Endothelial cell of hepatic sinusoid (primary cell): ENCODE data around the gene C3orf80.
"Not testable (repeated sequence)": the region's sequence is repeated elsewhere in the genome, so short reads cannot be mapped to it uniquely, and the experiment has no call there.

ENCODE experiments used
- in situ Hi-C: cut with HindIII; loops from 2 replicates; pipeline ENCODE4 v1.10.0; 2017; ENCODE audit warnings: low sequenced_read_pairs

The C3orf80 gene

GRCh38 chr3:160225176-160226025 is at the start of gene C3orf80:
TSS of gene C3orf80 (plus strand) at chr3:160225422. CDS start at chr3:160225636, 214 bp downstream.
- in situ Hi-C loops: no loop called here

DNA sequence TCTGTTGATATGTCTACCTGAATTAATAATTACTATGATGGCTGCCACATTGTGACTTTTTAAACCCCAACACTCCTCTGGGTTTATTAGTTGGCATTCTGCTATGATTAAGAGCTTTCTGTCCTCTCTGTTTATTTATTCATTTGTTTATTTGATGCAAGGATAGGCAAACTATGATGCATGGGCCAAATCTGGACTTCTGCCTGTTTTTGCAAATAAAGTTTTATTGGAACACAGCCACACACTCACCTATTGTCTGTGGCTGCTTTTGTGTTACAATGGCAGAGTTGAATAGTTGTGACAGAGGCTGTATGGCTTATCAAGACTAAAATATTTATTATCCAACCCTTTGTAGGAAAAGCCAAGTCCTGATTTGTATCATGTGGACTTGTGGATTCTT is 48.3 kb upstream of the C3orf80 start:
- in situ Hi-C loops: no loop called here

GRCh38 chr3:160178661-160179060 is 46.6 kb upstream of the C3orf80 start:
- in situ Hi-C loops: not testable (repeated sequence)

DNA sequence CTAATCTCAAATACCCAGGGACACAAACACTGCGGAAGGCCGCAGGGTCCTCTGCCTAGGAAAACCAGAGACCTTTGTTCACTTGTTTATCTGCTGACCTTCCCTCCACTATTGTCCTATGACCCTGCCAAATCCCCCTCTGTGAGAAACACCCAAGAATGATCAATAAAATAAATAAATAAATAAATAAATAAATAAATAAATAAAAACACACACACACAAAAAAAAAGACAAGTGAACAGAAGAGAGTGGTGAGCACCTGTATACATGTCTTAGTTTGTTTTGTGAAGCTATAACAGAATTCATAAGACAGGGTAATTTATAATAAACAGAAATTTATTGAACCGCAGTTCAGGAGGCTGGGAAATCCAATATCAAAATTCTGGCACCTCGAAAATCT is 45.8 kb upstream of the C3orf80 start:
- in situ Hi-C loops: not testable (repeated sequence)

DNA sequence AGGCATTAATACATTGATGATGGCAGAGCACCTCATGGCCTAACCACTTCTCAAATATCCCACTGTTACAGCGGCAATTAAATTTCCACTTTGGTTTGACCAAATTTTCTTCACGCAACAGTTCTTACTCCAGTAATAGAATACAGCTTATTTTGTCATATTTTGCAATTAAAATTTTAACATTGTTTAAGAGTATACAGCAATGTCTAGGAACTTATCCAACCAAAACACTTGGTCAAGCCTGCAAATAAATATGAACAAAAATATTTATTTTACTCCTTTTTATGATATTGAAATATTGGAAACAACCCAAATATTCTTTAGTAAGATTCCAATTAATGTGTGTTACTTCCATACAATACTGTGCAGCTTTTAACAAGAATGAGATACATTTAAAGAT is 45.3 kb upstream of the C3orf80 start:
- in situ Hi-C loops: no loop called here

- in situ Hi-C loops: no loop called here
Measured at GRCh38 chr3:160180581-160181216, 44.5 kb upstream of the C3orf80 start.

DNA sequence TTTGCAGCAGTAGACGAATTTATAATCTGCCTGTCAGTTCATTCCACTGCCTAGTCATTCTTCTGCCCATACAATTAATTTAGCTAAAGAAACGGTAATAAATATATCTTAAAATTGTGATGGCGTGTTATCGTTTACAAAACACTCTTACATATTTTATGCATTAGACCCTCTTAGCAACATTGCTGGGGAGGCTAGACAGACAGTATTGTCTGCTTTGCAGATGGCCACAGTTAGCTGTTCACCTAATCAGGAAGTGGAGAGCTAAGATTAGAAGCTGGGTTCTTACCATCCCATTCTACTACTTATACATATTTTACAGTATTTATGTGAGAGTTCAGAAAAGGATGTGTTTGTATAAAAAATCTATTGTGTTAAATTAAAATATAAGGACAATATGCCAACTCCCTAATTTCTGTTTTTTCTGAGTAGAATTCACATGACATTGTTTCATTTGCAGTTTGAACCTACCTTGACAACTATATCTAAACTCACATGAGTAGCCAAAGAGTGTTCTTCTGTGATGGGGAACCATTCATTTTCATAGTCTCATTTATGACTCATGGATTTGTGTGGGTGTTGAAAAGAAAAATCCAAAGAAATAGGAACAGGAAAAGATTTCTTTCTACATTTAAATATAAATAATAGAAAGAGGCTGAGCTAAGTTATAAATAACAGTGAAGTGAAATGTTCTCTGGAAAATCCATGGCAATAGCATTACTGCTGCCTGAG is 41.7 kb upstream of the C3orf80 start:
- in situ Hi-C loops: no loop called here

- in situ Hi-C loops: no loop called here
Measured at GRCh38 chr3:160184655-160185054, 40.6 kb upstream of the C3orf80 start.

DNA sequence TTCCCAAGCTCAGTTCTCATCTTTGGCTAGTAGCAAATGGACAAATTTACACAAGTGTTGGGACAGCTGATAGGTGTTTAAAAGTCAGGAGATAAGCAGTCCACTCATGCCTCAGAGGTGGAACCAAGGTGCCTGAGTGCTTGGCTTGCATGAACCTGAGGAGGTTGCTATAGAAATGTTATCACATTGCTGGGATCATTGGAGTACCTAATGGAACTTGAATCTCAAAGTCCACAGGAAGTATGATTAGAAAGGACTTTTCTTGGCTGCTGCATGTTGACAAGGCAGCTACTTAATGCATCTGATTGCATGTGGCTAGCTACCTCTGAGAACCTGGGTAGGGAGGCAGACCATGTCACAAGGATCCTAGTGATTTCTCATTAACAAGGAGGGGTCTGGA is 39.5 kb upstream of the C3orf80 start:
- in situ Hi-C loops: no loop called here

DNA sequence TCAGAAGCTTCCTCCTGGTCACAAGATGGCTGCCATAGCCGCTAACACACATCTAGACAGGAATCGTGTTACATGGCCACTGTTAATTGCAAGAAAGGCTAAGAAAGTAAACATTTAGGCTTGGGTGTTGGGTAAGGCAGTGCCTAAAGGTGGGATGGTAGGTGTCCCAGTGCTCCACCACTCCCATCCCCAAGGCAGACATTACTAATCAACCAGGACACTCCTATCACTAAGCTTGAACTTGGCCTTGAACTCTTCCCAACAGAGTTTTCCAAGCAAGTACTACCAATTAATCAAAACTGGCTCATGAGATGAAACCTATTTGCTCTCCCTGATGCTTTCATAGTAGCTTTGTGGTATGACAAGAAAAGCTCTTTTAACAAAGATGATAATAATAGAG is 37.9 kb upstream of the C3orf80 start:
- in situ Hi-C loops: no loop called here

DNA sequence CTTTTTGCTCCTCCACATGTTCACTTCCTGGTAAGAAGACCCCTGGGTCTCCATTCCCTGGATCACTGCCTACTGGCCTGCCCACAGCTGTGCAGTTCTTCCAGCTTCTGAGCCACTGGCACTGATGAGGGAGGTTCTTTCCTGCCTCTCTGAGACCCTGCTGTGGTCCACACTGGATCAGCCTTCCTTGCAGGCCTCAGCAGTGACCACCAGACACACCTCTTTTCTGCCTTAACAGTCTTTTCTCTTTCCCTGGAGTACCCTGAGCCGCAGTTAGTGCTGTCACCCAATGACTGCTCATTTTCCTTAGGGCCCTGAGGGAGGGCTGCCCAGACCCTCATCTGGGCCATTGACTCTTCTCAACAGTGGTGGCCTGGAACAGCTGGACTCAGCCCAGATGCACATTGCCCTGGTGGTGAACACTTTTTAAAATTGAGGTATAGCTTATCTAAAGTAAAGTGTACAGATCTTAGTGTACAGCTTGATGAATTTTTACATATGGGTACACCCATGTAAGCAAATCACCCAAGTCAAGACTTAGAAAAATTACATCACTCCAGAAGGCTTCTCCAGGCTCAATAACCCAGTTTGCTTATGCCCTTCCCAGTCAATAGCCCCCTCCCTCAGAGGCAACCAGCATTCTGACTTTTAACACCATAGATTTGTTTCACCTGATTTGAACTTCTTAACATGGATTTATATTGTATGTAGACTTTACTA is 32.8 kb upstream of the C3orf80 start:
- in situ Hi-C loops: no loop called here

- in situ Hi-C loops: no loop called here
Measured at GRCh38 chr3:160193644-160194192, 31.5 kb upstream of the C3orf80 start.

GRCh38 chr3:160194438-160194837 is 30.8 kb upstream of the C3orf80 start:
- in situ Hi-C loops: no loop called here

DNA sequence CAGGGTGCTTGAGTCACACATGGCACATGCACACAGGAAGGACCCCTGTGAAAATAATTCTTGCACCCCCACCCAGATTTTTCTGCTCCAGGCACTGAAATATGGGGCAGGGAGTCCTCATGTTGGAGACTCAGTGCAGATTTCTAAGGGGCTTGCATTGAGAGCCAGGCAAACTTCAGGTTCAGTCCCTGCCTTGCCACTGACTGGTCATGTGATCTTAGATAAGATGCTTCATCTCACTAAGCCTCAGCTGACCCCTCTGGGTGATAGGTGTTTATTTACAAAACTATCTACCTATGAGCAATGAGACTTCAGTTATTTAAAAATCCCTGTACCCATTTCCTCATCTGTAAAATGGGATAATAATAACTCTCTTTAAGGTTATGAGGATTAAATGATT is 30.1 kb upstream of the C3orf80 start:
- in situ Hi-C loops: no loop called here

GRCh38 chr3:160196511-160197104 is 28.6 kb upstream of the C3orf80 start:
- in situ Hi-C loops: no loop called here

- in situ Hi-C loops: no loop called here
Measured at GRCh38 chr3:160199108-160199507, 26.1 kb upstream of the C3orf80 start.

DNA sequence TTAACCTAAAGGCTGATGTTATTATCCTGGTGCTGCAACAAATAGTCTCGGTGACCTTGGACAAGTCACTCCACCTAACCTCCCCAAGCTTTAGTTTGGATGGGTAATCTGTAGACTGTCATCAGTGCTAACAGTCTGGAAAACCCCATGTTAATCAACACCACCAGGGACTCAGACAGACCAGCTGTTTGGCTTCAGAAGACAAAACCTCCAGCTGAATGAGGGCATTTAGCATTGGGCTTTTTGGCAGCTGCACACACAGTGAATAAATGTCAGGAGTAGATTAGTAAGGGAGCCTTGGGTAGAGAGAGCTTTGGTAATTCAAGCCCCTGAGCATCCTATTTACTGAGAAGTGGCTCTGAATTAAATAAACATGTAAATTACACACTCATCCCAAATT is 24.9 kb upstream of the C3orf80 start:
- in situ Hi-C loops: no loop called here

- in situ Hi-C loops: not testable (repeated sequence)
Measured at GRCh38 chr3:160204396-160205011, 20.7 kb upstream of the C3orf80 start.

- in situ Hi-C loops: no loop called here
Measured at GRCh38 chr3:160205606-160206005, 19.6 kb upstream of the C3orf80 start.

- in situ Hi-C loops: no loop called here
Measured at GRCh38 chr3:160210341-160210740, 14.9 kb upstream of the C3orf80 start.
